Fibroblast of lung (primary cell): ENCODE results near the gene PSMA5. TPM values are rescaled to one million over a fixed set of nuclear protein-coding genes. Genes with fewer than 3 reads are reported as not detected.

Experiments
- DNase-seq, 2 donors: peaks; one replicate each; pipeline versions ENCODE4 v3.0.0 to v3.0.0-alpha.2; 2010; ENCODE audit warnings: low read depth in 2 of 2
- H2AFZ ChIP-seq: 2 replicates; pipeline ENCODE4 v1.5.1; 2012; ENCODE audit warnings: low read length, control low read depth, inconsistent platforms
- H3K27ac ChIP-seq: 2 replicates; pipeline ENCODE4 v1.5.1; 2011; ENCODE audit warnings: low read length, control low read depth; ENCODE audit not compliant: insufficient read depth
- H3K27me3 ChIP-seq: 2 replicates; pipeline ENCODE4 v1.5.1; 2011; ENCODE audit warnings: mild to moderate bottlenecking, low read length; ENCODE audit not compliant: control insufficient read depth, insufficient read depth
- H3K36me3 ChIP-seq: 2 replicates; pipeline ENCODE4 v1.5.1; 2011; ENCODE audit warnings: low read length; ENCODE audit not compliant: control insufficient read depth, insufficient read depth
- H3K4me1 ChIP-seq: 2 replicates; pipeline ENCODE4 v1.5.1; 2011; ENCODE audit warnings: low read length; ENCODE audit not compliant: control insufficient read depth, insufficient read depth; ENCODE audit errors: extremely low read depth
- H3K4me2 ChIP-seq: 2 replicates; pipeline ENCODE4 v1.5.1; 2011; ENCODE audit warnings: low read length, control low read depth; ENCODE audit not compliant: insufficient read depth; ENCODE audit errors: extremely low read depth
- H3K4me3 ChIP-seq, 4 experiments: fragments of 200-600 bp in 1 of 4; sonication (generic) in 1 of 4; replicated peaks in 1 of 4; 2 replicates each; pipeline ENCODE4 v1.5.1; 2011 to 2016; ENCODE audit warnings: low read length in 4 of 4, low read depth in 3 of 4, mild to moderate bottlenecking in 3 of 4, control low read depth in 2 of 4, inconsistent platforms in 1 of 4, mixed read lengths in 1 of 4; ENCODE audit not compliant: insufficient read depth in 1 of 4; ENCODE audit errors: control extremely low read depth in 1 of 4
- H3K79me2 ChIP-seq: 2 replicates; pipeline ENCODE4 v1.5.1; 2012; ENCODE audit warnings: mild to moderate bottlenecking, low read length, inconsistent platforms; ENCODE audit not compliant: control insufficient read depth, insufficient read depth
- H3K9ac ChIP-seq: 2 replicates; pipeline ENCODE4 v1.5.1; 2011; ENCODE audit warnings: mild to moderate bottlenecking, low read length, control low read depth; ENCODE audit not compliant: insufficient read depth
- H3K9me3 ChIP-seq: 2 replicates; pipeline ENCODE4 v1.5.1; 2012; ENCODE audit warnings: low read depth, low read length; ENCODE audit not compliant: control insufficient read depth, insufficient read depth
- H4K20me1 ChIP-seq: 2 replicates; pipeline ENCODE4 v1.5.1; 2011; ENCODE audit warnings: low read length; ENCODE audit not compliant: control insufficient read depth, insufficient read depth; ENCODE audit errors: extremely low read depth
- CTCF ChIP-seq, 2 donors: IDR thresholded peaks in 1 of 2; conservative IDR thresholded peaks in 1 of 2; 1 replicate in 1 of 2; 2 replicates in 1 of 2; pipeline ENCODE4 v1.5.1; 2011 to 2012; ENCODE audit warnings: low read length in 2 of 2, control low read depth in 1 of 2, inconsistent platforms in 1 of 2, low read depth in 1 of 2, mild to moderate bottlenecking in 1 of 2
- EZH2 ChIP-seq: IDR thresholded peaks from 2 replicates; pipeline ENCODE4 v1.5.1; 2012; ENCODE audit warnings: low read length, control low read depth, mild to moderate bottlenecking; ENCODE audit errors: missing control alignments
- polyA plus RNA-seq, 2 donors: library from polyadenylated mRNA; depleted of rRNA in 1 of 2; stranded (reverse) in 1 of 2; unstranded in 1 of 2; fragments of >200 nt; gene quantifications; 2 replicates each; pipeline ENCODE4 v1.2.1, GENCODE V29; 2011 to 2012; ENCODE audit warnings: missing spikeins in 1 of 2
- total RNA-seq: library from RNA; depleted of rRNA; stranded (reverse); fragments of >200 nt; gene quantifications from 2 replicates; pipeline ENCODE4 v1.2.1, GENCODE V29; 2014

PSMA5 gene
- total and polyA plus RNA-seq, 2 donors (not counting 1 experiment from before 2014, with no cell fraction given), result 41.0 to 145 TPM

GRCh38 chr1:109427171-109427467 is 871 bp upstream of the PSMA5 start:
- no peak for DNase-seq
- H3K4me2 ChIP-seq, result peak overlapping the region; percentile 61

GRCh38 chr1:109425391-109426280 is 612 bp downstream of the PSMA5 start:
- peak overlapping the region; percentile 89 for H3K9ac ChIP-seq
- H3K9me3 ChIP-seq, result no peaks in the 10 kb centered on the region
- no peak overlapping the region for H2AFZ ChIP-seq
- no peaks in the 10 kb centered on the region for H4K20me1 ChIP-seq
- H3K79me2 ChIP-seq, result peaks cover 49% of the 10 kb centered on the region
- H3K36me3 ChIP-seq, result peaks cover 5% of the 10 kb centered on the region
- TF ChIP-seq CTCF (conservative IDR thresholded peaks at IDR 0.05 in 1 of 2, IDR thresholded peaks at IDR 0.05 in 1 of 2; ENCODE audit: low read depth in 1 of 2, low read length in 2 of 2) (no peak), EZH2 (no peak)
- H3K4me3 ChIP-seq, result peak overlapping the region; percentile 74 to 93 (median 89)
- peaks cover 3% of the 10 kb centered on the region for H3K4me1 ChIP-seq
- H3K27me3 ChIP-seq, result no peaks in the 10 kb centered on the region
- peak; percentile 50 to 54 for DNase-seq
- peak overlapping the region; percentile 95 for H3K4me2 ChIP-seq
- H3K27ac ChIP-seq, result peak overlapping the region; percentile 93

More at GRCh38 chr1:109427171-109427467, 871 bp upstream of the PSMA5 start:
- Histone ChIP-seq H3K4me3 (peak overlapping the region; percentile 74 to 93 (median 89)), H4K20me1 (no peaks in the 10 kb centered on the region), H2AFZ (peak overlapping the region; percentile 2), H3K9ac (peak overlapping the region; percentile 16), H3K27me3 (no peaks in the 10 kb centered on the region), H3K36me3 (no peaks in the 10 kb centered on the region), H3K79me2 (peaks cover 40% of the 10 kb centered on the region), H3K9me3 (no peaks in the 10 kb centered on the region), H3K4me1 (peaks cover 4% of the 10 kb centered on the region), H3K27ac (peak overlapping the region; percentile 93)
- no peak for TF ChIP-seq EZH2
- TF ChIP-seq CTCF (conservative IDR thresholded peaks at IDR 0.05 in 1 of 2, IDR thresholded peaks at IDR 0.05 in 1 of 2; ENCODE audit: low read depth in 1 of 2, low read length in 2 of 2), result no peak

GRCh38 chr1:109423498-109423897 is 2.8 kb downstream of the PSMA5 start:
- no peak for DNase-seq
- Histone ChIP-seq H4K20me1 (no peaks in the 10 kb centered on the region), H2AFZ (no peak overlapping the region), H3K9ac (no peak overlapping the region), H3K27me3 (no peaks in the 10 kb centered on the region), H3K4me3 (no peak overlapping the region), H3K79me2 (peaks cover 53% of the 10 kb centered on the region), H3K9me3 (no peaks in the 10 kb centered on the region), H3K36me3 (peaks cover 7% of the 10 kb centered on the region), H3K4me1 (peaks cover 3% of the 10 kb centered on the region), H3K4me2 (no peak overlapping the region), H3K27ac (no peak overlapping the region)
- no peak for TF ChIP-seq EZH2
- no peak for TF ChIP-seq CTCF (conservative IDR thresholded peaks at IDR 0.05 in 1 of 2, IDR thresholded peaks at IDR 0.05 in 1 of 2; ENCODE audit: low read depth in 1 of 2, low read length in 2 of 2)
